Measurements from ENCODE around the gene VPS54.
"Not testable (repeated sequence)": the region's sequence is repeated elsewhere in the genome, so short reads cannot be mapped to it uniquely, and the experiment has no call there.

The VPS54 gene

GRCh38 chr2:63975437-63976124 is 43.6 kb downstream of the VPS54 start:
- Histone ChIP-seq H3K27me3 (replicated peaks in 2 of 5; ENCODE audit: control insufficient read depth in 4 of 5, insufficient read depth in 5 of 5, low read length in 4 of 5) (no peaks in the 10 kb centered on the region), H3K9me3 (ENCODE audit: control extremely low read depth in 1 of 5, control insufficient read depth in 4 of 5, insufficient read depth in 2 of 5, low read depth in 1 of 5, low read length in 4 of 5) (peaks cover 0 to 4% (median 0%) of the 10 kb centered on the region in 5 experiments), H3K4me3 (ENCODE audit: control insufficient read depth in 1 of 7, extremely low read depth in 1 of 7, insufficient read depth in 4 of 7, low read depth in 2 of 7, low read length in 6 of 7) (no peak overlapping the region), H3K36me3 (ENCODE audit: control insufficient read depth in 4 of 4, insufficient read depth in 4 of 4, low read length in 3 of 4) (peaks cover 8 to 47% (median 24%) of the 10 kb centered on the region in 4 experiments), H3K4me1 (ENCODE audit: control extremely low read depth in 1 of 4, control insufficient read depth in 4 of 4, insufficient read depth in 4 of 4, low read length in 3 of 4) (no peaks in the 10 kb centered on the region), H3K27ac (ENCODE audit: insufficient read depth in 1 of 2, low read depth in 1 of 2, low read length in 2 of 2, poor library complexity in 1 of 2, severe bottlenecking in 2 of 2) (no peak overlapping the region)
- 87% methylated on average over 14 of the region's 15 CpGs for WGBS (ENCODE audit: insufficient coverage)
- POLR2A ChIA-PET = no interaction called here
- no peak for DNase-seq
- CTCF ChIA-PET = no interaction called here

- H3K4me1 ChIP-seq (ENCODE audit: control extremely low read depth in 1 of 4, control insufficient read depth in 4 of 4, insufficient read depth in 4 of 4, low read length in 3 of 4); H3K9me3 ChIP-seq (ENCODE audit: control extremely low read depth in 1 of 5, control insufficient read depth in 4 of 5, insufficient read depth in 2 of 5, low read depth in 1 of 5, low read length in 4 of 5); POLR2A ChIA-PET; H3K4me3 ChIP-seq (ENCODE audit: control insufficient read depth in 1 of 7, extremely low read depth in 1 of 7, insufficient read depth in 4 of 7, low read depth in 2 of 7, low read length in 6 of 7); CTCF ChIA-PET; DNase-seq; H3K27me3 ChIP-seq (replicated peaks in 2 of 5; ENCODE audit: control insufficient read depth in 4 of 5, insufficient read depth in 5 of 5, low read length in 4 of 5); H3K27ac ChIP-seq (ENCODE audit: insufficient read depth in 1 of 2, low read depth in 1 of 2, low read length in 2 of 2, poor library complexity in 1 of 2, severe bottlenecking in 2 of 2): not testable (repeated sequence)
- H3K36me3 ChIP-seq (ENCODE audit: control insufficient read depth in 4 of 4, insufficient read depth in 4 of 4, low read length in 3 of 4) = peaks cover 8 to 45% (median 26%) of the 10 kb centered on the region in 4 experiments
- 100% methylated on average over 1 of the region's 2 CpGs for WGBS (ENCODE audit: insufficient coverage)
These were observed 44.2 kb downstream of the VPS54 start for GRCh38 chr2:63975036-63975435.

GRCh38 chr2:63962186-63962585 is 57.0 kb downstream of the VPS54 start:
- ChIA-PET POLR2A (no interaction called here), CTCF (no interaction called here)
- no CpG with 5 or more reads among the region's 3 CpGs for WGBS (ENCODE audit: insufficient coverage)
- H3K36me3 ChIP-seq (ENCODE audit: control insufficient read depth in 4 of 4, insufficient read depth in 4 of 4, low read length in 3 of 4) = peaks cover 9 to 26% (median 16%) of the 10 kb centered on the region in 4 experiments
- H3K27ac ChIP-seq (ENCODE audit: insufficient read depth in 1 of 2, low read depth in 1 of 2, low read length in 2 of 2, poor library complexity in 1 of 2, severe bottlenecking in 2 of 2) = no peak overlapping the region
- no peak overlapping the region for H3K4me3 ChIP-seq (ENCODE audit: control insufficient read depth in 1 of 7, extremely low read depth in 1 of 7, insufficient read depth in 4 of 7, low read depth in 2 of 7, low read length in 6 of 7)
- no peaks in the 10 kb centered on the region for H3K27me3 ChIP-seq (replicated peaks in 2 of 5; ENCODE audit: control insufficient read depth in 4 of 5, insufficient read depth in 5 of 5, low read length in 4 of 5)
- H3K9me3 ChIP-seq (ENCODE audit: control extremely low read depth in 1 of 5, control insufficient read depth in 4 of 5, insufficient read depth in 2 of 5, low read depth in 1 of 5, low read length in 4 of 5) = no peaks in the 10 kb centered on the region
- H3K4me1 ChIP-seq (ENCODE audit: control extremely low read depth in 1 of 4, control insufficient read depth in 4 of 4, insufficient read depth in 4 of 4, low read length in 3 of 4) = no peaks in the 10 kb centered on the region
- DNase-seq = no peak

- DNase-seq = no peak
- no peaks in the 10 kb centered on the region for H3K27me3 ChIP-seq (replicated peaks in 2 of 5; ENCODE audit: control insufficient read depth in 4 of 5, insufficient read depth in 5 of 5, low read length in 4 of 5)
- no peak overlapping the region for H3K27ac ChIP-seq (ENCODE audit: insufficient read depth in 1 of 2, low read depth in 1 of 2, low read length in 2 of 2, poor library complexity in 1 of 2, severe bottlenecking in 2 of 2)
- H3K4me1 ChIP-seq (ENCODE audit: control extremely low read depth in 1 of 4, control insufficient read depth in 4 of 4, insufficient read depth in 4 of 4, low read length in 3 of 4) = no peaks in the 10 kb centered on the region
- peaks cover 16 to 52% (median 19%) of the 10 kb centered on the region in 4 experiments for H3K36me3 ChIP-seq (ENCODE audit: control insufficient read depth in 4 of 4, insufficient read depth in 4 of 4, low read length in 3 of 4)
- no peak overlapping the region for H3K4me3 ChIP-seq (ENCODE audit: control insufficient read depth in 1 of 7, extremely low read depth in 1 of 7, insufficient read depth in 4 of 7, low read depth in 2 of 7, low read length in 6 of 7)
- ChIA-PET CTCF (no interaction called here), POLR2A (no interaction called here)
- H3K9me3 ChIP-seq (ENCODE audit: control extremely low read depth in 1 of 5, control insufficient read depth in 4 of 5, insufficient read depth in 2 of 5, low read depth in 1 of 5, low read length in 4 of 5) = peaks cover 0 to 32% (median 3%) of the 10 kb centered on the region in 5 experiments
These were observed 68.8 kb downstream of the VPS54 start for GRCh38 chr2:63950414-63950813.

GRCh38 chr2:63942788-63943187 is 76.4 kb downstream of the VPS54 start:
- Histone ChIP-seq H3K36me3 (ENCODE audit: control insufficient read depth in 4 of 4, insufficient read depth in 4 of 4, low read length in 3 of 4) (peaks cover 5 to 48% (median 21%) of the 10 kb centered on the region in 4 experiments), H3K27ac (ENCODE audit: insufficient read depth in 1 of 2, low read depth in 1 of 2, low read length in 2 of 2, poor library complexity in 1 of 2, severe bottlenecking in 2 of 2) (no peak overlapping the region), H3K9me3 (ENCODE audit: control extremely low read depth in 1 of 5, control insufficient read depth in 4 of 5, insufficient read depth in 2 of 5, low read depth in 1 of 5, low read length in 4 of 5) (peaks cover 0 to 15% (median 0%) of the 10 kb centered on the region in 5 experiments), H3K4me3 (ENCODE audit: control insufficient read depth in 1 of 7, extremely low read depth in 1 of 7, insufficient read depth in 4 of 7, low read depth in 2 of 7, low read length in 6 of 7) (no peak overlapping the region), H3K4me1 (ENCODE audit: control extremely low read depth in 1 of 4, control insufficient read depth in 4 of 4, insufficient read depth in 4 of 4, low read length in 3 of 4) (no peaks in the 10 kb centered on the region), H3K27me3 (replicated peaks in 2 of 5; ENCODE audit: control insufficient read depth in 4 of 5, insufficient read depth in 5 of 5, low read length in 4 of 5) (no peaks in the 10 kb centered on the region)
- no CpG with 5 or more reads among the region's 1 CpG for WGBS (ENCODE audit: insufficient coverage)
- POLR2A ChIA-PET = no interaction called here
- CTCF ChIA-PET = no interaction called here
- no peak for DNase-seq

GRCh38 chr2:63932104-63932503 is 87.1 kb downstream of the VPS54 start:
- CTCF ChIA-PET; H3K27ac ChIP-seq (ENCODE audit: insufficient read depth in 1 of 2, low read depth in 1 of 2, low read length in 2 of 2, poor library complexity in 1 of 2, severe bottlenecking in 2 of 2); DNase-seq; H3K4me3 ChIP-seq (ENCODE audit: control insufficient read depth in 1 of 7, extremely low read depth in 1 of 7, insufficient read depth in 4 of 7, low read depth in 2 of 7, low read length in 6 of 7); H3K27me3 ChIP-seq (replicated peaks in 2 of 5; ENCODE audit: control insufficient read depth in 4 of 5, insufficient read depth in 5 of 5, low read length in 4 of 5); POLR2A ChIA-PET; H3K9me3 ChIP-seq (ENCODE audit: control extremely low read depth in 1 of 5, control insufficient read depth in 4 of 5, insufficient read depth in 2 of 5, low read depth in 1 of 5, low read length in 4 of 5); H3K4me1 ChIP-seq (ENCODE audit: control extremely low read depth in 1 of 4, control insufficient read depth in 4 of 4, insufficient read depth in 4 of 4, low read length in 3 of 4): not testable (repeated sequence)
- WGBS (ENCODE audit: insufficient coverage) = 92% methylated on average over 2 of the region's 4 CpGs
- peaks cover 3 to 22% (median 5%) of the 10 kb centered on the region in 4 experiments for H3K36me3 ChIP-seq (ENCODE audit: control insufficient read depth in 4 of 4, insufficient read depth in 4 of 4, low read length in 3 of 4)

GRCh38 chr2:63926815-63927214 is 92.4 kb downstream of the VPS54 start:
- ChIA-PET CTCF (interaction anchor here (1.6 kb wide), 1 partner anchor 9 kb away, joined by 3 read pairs; no protein-coding TSS in a partner anchor), POLR2A (interaction anchor here (0.7 kb wide), 1 partner anchor 11 kb away, joined by 4 read pairs; no protein-coding TSS in a partner anchor)
- no peaks in the 10 kb centered on the region for H3K27me3 ChIP-seq (replicated peaks in 2 of 5; ENCODE audit: control insufficient read depth in 4 of 5, insufficient read depth in 5 of 5, low read length in 4 of 5)
- H3K4me1 ChIP-seq (ENCODE audit: control extremely low read depth in 1 of 4, control insufficient read depth in 4 of 4, insufficient read depth in 4 of 4, low read length in 3 of 4) = no peaks in the 10 kb centered on the region
- no peak overlapping the region for H3K4me3 ChIP-seq (ENCODE audit: control insufficient read depth in 1 of 7, extremely low read depth in 1 of 7, insufficient read depth in 4 of 7, low read depth in 2 of 7, low read length in 6 of 7)
- whole genome bisulfite sequencing (ENCODE audit: insufficient coverage) = 100% methylated on average over 7 of the region's 7 CpGs
- no peak overlapping the region for H3K27ac ChIP-seq (ENCODE audit: insufficient read depth in 1 of 2, low read depth in 1 of 2, low read length in 2 of 2, poor library complexity in 1 of 2, severe bottlenecking in 2 of 2)
- peaks cover 2 to 31% (median 9%) of the 10 kb centered on the region in 4 experiments for H3K36me3 ChIP-seq (ENCODE audit: control insufficient read depth in 4 of 4, insufficient read depth in 4 of 4, low read length in 3 of 4)
- no peak for DNase-seq
- no peaks in the 10 kb centered on the region for H3K9me3 ChIP-seq (ENCODE audit: control extremely low read depth in 1 of 5, control insufficient read depth in 4 of 5, insufficient read depth in 2 of 5, low read depth in 1 of 5, low read length in 4 of 5)
